K562 (cell line): ENCODE data around the gene HMBS. TPM values are rescaled to one million over a fixed set of nuclear protein-coding genes. Genes with fewer than 3 reads are reported as not detected.
A peak's percentile ranks its signal among the peaks of the same experiment; 100 is the strongest.

Experiments used
- DNMT1 ChIP-seq: fragments of 450-650 bp; IDR thresholded peaks from 2 replicates; pipeline ENCODE4 v1.6.1; 2016; ENCODE audit warnings: antibody characterized with exemption, mild to moderate bottlenecking
- IRF2 ChIP-seq: sonication (generic); formaldehyde crosslinking; IDR thresholded peaks from 2 replicates; pipeline ENCODE4 v1.8.1; 2022; ENCODE audit warnings: mild to moderate bottlenecking, missing genetic modification reagents
- OTX1 ChIP-seq: fragments of 450-650 bp; formaldehyde crosslinking; IDR thresholded peaks from 2 replicates; pipeline ENCODE4 v1.4.0; 2022; ENCODE audit warnings: mild to moderate bottlenecking
- PCBP1 ChIP-seq: fragments of 200-400 bp; formaldehyde crosslinking; IDR thresholded peaks from 2 replicates; pipeline ENCODE4 v1.6.1; 2018; ENCODE audit warnings: mild to moderate bottlenecking, low read depth, low read length; ENCODE audit not compliant: poor library complexity, severe bottlenecking
- ZNF239 ChIP-seq: fragments of 250-450 bp; sonication (Bioruptor Pico); IDR thresholded peaks from 2 replicates; pipeline ENCODE4 v1.4.0; 2020; ENCODE audit warnings: mild to moderate bottlenecking
- polyA plus RNA-seq, 8 experiments: library from polyadenylated mRNA; depleted of rRNA in 4 of 8; stranded (reverse) in 5 of 8; unstranded in 3 of 8; fragments of >200 nt; fragmentation: Nextera tagmentation in 2 of 8; fragmentation: Illumina TruSeq in 1 of 8; extraction: Ambion mirVana in 2 of 8; extraction: Trizol in 1 of 8; gene quantifications; 2 replicates each; pipeline versions ENCODE4 v1.2.1 to v1.2.3, GENCODE V29; 2011 to 2014; ENCODE audit warnings: inconsistent platforms in 1 of 8, missing spikeins in 1 of 8
- total RNA-seq, 7 experiments: library from RNA; depleted of rRNA in 6 of 7; stranded (reverse); fragments of >200 nt in 6 of 7; fragmentation: Illumina TruSeq in 2 of 7; extraction: Trizol in 2 of 7; gene quantifications; 2 replicates each; pipeline versions ENCODE4 v1.2.1 to v1.2.3, GENCODE V29; 2011 to 2021; ENCODE audit warnings: low replicate concordance in 1 of 7
- TF ChIP-seq, protein P1 (sequence below): fragments of 250-450 bp; sonication (Bioruptor Pico); IDR thresholded peaks from 2 replicates; pipeline ENCODE4 v1.8.0; 2021; ENCODE audit warnings: mild to moderate bottlenecking, moderate library complexity
- TF ChIP-seq, protein P2 (sequence below): IDR thresholded peaks from 3 replicates; pipeline ENCODE4 v1.6.1; 2011; ENCODE audit warnings: borderline replicate concordance, mild to moderate bottlenecking; ENCODE audit not compliant: insufficient read length, insufficient read depth
- TF ChIP-seq, protein P3 (sequence below): fragments of 450-650 bp; IDR thresholded peaks from 2 replicates; pipeline ENCODE4 v1.6.1; 2017; ENCODE audit warnings: antibody characterized with exemption, mild to moderate bottlenecking
- TF ChIP-seq, protein P4 (sequence below), 2 experiments: fragments of 450-650 bp; IDR thresholded peaks; 2 replicates each; pipeline ENCODE4 v1.6.1; 2016; ENCODE audit warnings: mild to moderate bottlenecking in 2 of 2, borderline replicate concordance in 1 of 2, low read depth in 1 of 2, moderate library complexity in 1 of 2
- TF ChIP-seq, protein P5 (sequence below): sonication (generic); formaldehyde crosslinking; IDR thresholded peaks from 2 replicates; pipeline ENCODE4 v1.4.0; 2020; ENCODE audit warnings: mild to moderate bottlenecking, missing genetic modification reagents

Gene HMBS
- total and polyA plus RNA-seq, 9 of the 15 experiments (the other 6 are each of a cell fraction or from before 2014, with no cell fraction given) = 56.9 to 385 (median 286) TPM

DNA sequence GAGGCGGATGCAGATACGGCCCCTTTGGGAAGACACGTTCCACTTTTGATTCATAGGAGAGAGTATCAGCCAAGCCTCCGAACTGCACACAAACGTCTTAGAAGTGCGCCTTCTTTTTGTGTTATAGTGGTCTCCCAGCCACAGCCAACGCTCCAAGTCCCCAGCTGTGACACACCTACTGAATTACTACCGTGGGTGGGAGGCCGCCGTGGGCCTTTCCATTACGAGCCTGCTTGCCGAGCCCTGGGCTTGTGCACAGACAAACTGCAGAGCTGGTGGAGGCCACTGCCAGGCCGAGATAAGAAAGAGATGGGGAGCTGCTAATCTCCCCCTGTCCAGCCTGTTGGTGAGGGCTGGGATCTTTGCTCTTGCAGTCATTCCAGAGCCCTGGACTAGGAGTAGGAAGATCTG lies 761 bp downstream of the HMBS start (continued):
- TF ChIP-seq, protein P1, sequence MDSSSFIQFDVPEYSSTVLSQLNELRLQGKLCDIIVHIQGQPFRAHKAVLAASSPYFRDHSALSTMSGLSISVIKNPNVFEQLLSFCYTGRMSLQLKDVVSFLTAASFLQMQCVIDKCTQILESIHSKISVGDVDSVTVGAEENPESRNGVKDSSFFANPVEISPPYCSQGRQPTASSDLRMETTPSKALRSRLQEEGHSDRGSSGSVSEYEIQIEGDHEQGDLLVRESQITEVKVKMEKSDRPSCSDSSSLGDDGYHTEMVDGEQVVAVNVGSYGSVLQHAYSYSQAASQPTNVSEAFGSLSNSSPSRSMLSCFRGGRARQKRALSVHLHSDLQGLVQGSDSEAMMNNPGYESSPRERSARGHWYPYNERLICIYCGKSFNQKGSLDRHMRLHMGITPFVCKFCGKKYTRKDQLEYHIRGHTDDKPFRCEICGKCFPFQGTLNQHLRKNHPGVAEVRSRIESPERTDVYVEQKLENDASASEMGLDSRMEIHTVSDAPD (CRISPR knock-in tag) = no peak
- TF ChIP-seq IRF2 = no peak
- no peak for TF ChIP-seq OTX1 (CRISPR knock-in tag)
- TF ChIP-seq, protein P2, sequence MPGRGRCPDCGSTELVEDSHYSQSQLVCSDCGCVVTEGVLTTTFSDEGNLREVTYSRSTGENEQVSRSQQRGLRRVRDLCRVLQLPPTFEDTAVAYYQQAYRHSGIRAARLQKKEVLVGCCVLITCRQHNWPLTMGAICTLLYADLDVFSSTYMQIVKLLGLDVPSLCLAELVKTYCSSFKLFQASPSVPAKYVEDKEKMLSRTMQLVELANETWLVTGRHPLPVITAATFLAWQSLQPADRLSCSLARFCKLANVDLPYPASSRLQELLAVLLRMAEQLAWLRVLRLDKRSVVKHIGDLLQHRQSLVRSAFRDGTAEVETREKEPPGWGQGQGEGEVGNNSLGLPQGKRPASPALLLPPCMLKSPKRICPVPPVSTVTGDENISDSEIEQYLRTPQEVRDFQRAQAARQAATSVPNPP = no peak
- TF ChIP-seq DNMT1 = no peak
- TF ChIP-seq PCBP1 = no peak
- no peak for TF ChIP-seq ZNF239
- TF ChIP-seq, protein P3, sequence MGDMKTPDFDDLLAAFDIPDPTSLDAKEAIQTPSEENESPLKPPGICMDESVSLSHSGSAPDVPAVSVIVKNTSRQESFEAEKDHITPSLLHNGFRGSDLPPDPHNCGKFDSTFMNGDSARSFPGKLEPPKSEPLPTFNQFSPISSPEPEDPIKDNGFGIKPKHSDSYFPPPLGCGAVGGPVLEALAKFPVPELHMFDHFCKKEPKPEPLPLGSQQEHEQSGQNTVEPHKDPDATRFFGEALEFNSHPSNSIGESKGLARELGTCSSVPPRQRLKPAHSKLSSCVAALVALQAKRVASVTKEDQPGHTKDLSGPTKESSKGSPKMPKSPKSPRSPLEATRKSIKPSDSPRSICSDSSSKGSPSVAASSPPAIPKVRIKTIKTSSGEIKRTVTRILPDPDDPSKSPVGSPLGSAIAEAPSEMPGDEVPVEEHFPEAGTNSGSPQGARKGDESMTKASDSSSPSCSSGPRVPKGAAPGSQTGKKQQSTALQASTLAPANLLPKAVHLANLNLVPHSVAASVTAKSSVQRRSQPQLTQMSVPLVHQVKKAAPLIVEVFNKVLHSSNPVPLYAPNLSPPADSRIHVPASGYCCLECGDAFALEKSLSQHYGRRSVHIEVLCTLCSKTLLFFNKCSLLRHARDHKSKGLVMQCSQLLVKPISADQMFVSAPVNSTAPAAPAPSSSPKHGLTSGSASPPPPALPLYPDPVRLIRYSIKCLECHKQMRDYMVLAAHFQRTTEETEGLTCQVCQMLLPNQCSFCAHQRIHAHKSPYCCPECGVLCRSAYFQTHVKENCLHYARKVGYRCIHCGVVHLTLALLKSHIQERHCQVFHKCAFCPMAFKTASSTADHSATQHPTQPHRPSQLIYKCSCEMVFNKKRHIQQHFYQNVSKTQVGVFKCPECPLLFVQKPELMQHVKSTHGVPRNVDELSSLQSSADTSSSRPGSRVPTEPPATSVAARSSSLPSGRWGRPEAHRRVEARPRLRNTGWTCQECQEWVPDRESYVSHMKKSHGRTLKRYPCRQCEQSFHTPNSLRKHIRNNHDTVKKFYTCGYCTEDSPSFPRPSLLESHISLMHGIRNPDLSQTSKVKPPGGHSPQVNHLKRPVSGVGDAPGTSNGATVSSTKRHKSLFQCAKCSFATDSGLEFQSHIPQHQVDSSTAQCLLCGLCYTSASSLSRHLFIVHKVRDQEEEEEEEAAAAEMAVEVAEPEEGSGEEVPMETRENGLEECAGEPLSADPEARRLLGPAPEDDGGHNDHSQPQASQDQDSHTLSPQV = no peak; the same call in 1 of the 2 replicates
- TF ChIP-seq, protein P4, sequence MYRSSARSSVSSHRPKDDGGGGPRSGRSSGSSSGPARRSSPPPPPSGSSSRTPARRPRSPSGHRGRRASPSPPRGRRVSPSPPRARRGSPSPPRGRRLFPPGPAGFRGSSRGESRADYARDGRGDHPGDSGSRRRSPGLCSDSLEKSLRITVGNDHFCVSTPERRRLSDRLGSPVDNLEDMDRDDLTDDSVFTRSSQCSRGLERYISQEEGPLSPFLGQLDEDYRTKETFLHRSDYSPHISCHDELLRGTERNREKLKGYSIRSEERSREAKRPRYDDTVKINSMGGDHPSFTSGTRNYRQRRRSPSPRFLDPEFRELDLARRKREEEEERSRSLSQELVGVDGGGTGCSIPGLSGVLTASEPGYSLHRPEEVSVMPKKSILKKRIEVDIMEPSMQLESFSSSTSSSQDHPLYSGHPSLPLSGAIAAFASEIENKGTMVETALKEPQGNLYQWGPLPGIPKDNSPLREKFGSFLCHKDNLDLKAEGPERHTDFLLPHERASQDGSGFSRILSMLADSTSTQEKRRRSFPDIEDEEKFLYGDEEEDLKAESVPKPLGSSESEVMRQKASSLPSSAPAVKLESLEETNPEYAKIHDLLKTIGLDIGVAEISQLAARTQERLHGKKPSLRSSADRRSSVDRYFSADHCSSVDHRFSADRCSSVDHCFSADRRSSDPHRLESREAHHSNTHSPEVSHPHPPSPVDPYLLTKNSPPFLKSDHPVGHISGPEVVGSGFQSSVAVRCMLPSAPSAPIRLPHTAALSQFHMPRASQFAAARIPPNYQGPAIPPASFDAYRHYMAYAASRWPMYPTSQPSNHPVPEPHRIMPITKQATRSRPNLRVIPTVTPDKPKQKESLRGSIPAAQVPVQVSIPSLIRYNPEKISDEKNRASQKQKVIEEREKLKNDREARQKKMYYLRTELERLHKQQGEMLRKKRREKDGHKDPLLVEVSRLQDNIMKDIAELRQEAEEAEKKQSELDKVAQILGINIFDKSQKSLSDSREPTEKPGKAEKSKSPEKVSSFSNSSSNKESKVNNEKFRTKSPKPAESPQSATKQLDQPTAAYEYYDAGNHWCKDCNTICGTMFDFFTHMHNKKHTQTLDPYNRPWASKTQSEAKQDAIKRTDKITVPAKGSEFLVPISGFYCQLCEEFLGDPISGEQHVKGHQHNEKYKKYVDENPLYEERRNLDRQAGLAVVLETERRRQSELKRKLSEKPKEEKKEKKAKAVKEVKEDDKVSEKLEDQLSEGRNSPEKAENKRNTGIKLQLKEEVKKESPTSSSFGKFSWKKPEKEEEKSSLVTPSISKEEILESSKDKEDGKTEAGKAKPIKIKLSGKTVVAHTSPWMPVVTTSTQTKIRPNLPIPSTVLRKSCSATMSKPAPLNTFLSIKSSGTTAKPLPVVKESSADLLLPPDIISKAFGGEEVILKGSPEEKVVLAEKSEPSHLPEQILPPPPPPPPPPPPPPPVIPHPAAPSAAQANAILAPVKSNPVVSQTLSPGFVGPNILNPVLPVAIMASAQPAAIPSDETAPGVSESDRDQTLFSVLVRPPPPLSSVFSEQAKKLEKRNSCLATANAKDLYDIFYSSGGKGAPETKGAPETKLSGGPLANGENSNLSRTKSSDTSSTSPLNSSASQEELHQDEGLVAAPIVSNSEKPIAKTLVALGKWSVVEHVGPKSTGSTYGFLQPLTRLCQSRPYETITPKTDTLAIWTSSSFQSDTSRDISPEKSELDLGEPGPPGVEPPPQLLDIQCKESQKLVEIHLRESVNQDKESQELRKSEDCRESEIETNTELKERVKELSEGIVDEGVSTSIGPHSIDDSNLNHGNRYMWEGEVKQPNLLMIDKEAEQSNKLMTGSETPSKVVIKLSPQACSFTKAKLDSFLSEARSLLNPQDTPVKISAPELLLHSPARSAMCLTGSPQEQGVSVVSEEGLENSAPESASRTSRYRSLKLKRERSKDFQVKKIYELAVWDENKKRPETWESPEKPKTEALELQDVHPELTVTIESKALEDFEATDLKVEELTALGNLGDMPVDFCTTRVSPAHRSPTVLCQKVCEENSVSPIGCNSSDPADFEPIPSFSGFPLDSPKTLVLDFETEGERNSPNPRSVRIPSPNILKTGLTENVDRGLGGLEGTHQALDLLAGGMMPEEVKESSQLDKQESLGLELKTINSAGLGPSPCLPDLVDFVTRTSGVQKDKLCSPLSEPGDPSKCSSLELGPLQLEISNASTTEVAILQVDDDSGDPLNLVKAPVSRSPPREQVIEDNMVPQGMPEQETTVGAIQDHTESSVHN (IDR thresholded peaks at IDR 0.05; ENCODE audit: borderline replicate concordance in 1 of 2, low read depth in 1 of 2) = no peak
- TF ChIP-seq, protein P5, sequence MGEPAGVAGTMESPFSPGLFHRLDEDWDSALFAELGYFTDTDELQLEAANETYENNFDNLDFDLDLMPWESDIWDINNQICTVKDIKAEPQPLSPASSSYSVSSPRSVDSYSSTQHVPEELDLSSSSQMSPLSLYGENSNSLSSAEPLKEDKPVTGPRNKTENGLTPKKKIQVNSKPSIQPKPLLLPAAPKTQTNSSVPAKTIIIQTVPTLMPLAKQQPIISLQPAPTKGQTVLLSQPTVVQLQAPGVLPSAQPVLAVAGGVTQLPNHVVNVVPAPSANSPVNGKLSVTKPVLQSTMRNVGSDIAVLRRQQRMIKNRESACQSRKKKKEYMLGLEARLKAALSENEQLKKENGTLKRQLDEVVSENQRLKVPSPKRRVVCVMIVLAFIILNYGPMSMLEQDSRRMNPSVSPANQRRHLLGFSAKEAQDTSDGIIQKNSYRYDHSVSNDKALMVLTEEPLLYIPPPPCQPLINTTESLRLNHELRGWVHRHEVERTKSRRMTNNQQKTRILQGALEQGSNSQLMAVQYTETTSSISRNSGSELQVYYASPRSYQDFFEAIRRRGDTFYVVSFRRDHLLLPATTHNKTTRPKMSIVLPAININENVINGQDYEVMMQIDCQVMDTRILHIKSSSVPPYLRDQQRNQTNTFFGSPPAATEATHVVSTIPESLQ (CRISPR knock-in tag) = 0 out of 2 replicates have a peak, but pooled peaks have one; percentile 28
